ENCODE data around the gene CDH22.

CDH22 gene

GRCh38 chr20:46178891-46179290, 129.4 kb downstream of the CDH22 start:
- peaks cover 2 to 51% (median 14%) of the 10 kb centered on the region in 3 experiments for H3K27me3 ChIP-seq (ENCODE audit: control insufficient read depth in 3 of 3, insufficient read depth in 3 of 3, low read depth in 1 of 3, low read length in 3 of 3)

DNA sequence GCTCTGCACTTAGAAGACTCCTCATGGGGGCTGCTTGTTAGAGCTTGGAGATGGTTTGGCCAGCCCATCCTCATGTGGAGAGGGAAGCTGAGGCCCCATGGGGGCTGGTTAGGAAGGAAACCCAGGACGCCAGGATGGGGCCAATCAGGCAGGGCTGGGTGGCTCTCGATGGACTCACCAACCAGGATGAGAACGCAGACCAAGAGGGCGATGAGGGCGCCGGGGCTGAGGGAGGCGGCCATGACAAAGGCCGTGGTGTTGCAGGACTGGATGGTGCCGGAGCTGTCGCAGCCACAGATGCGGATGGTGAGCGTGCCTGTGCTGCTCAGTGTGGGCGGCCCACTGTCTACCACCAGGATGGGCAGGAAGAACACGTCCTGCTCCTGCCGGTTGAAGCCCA, 130.5 kb downstream of the CDH22 start:
- Histone ChIP-seq H2BK15ac (ENCODE audit: low read length) (peak overlapping the region; percentile 73), H3K9me3 (replicated peaks in 1 of 2; ENCODE audit: control insufficient read depth in 2 of 2, insufficient read depth in 1 of 2, low read depth in 1 of 2, low read length in 2 of 2) (no peaks in the 10 kb centered on the region), H3K9ac (ENCODE audit: low read depth, low read length, poor library complexity) (peak overlapping the region; percentile 2), H3K79me1 (ENCODE audit: low read depth, low read length) (no peaks in the 10 kb centered on the region), H2AFZ (ENCODE audit: low read length) (no peak overlapping the region), H3K27me3 (ENCODE audit: control insufficient read depth in 3 of 3, insufficient read depth in 3 of 3, low read depth in 1 of 3, low read length in 3 of 3) (peaks cover 3 to 62% (median 24%) of the 10 kb centered on the region in 3 experiments), H3K4ac (ENCODE audit: low read length) (no peak overlapping the region), H2AK5ac (ENCODE audit: low read depth, low read length) (peak overlapping the region; percentile 53), H3K18ac (ENCODE audit: low read length) (peak overlapping the region; percentile 44), H3K4me1 (ENCODE audit: control insufficient read depth in 2 of 2, insufficient read depth in 1 of 2, low read depth in 1 of 2, low read length in 2 of 2) (peaks cover 0 to 7% of the 10 kb centered on the region in 2 donors), H3K4me2 (ENCODE audit: insufficient read depth, low read length, poor library complexity, severe bottlenecking) (no peak overlapping the region), H3K36me3 (replicated peaks in 1 of 2; ENCODE audit: control insufficient read depth in 2 of 2, insufficient read depth in 2 of 2, low read length in 2 of 2) (no peaks in the 10 kb centered on the region), H3K27ac (replicated peaks; ENCODE audit: low read length) (no peak overlapping the region), H3K14ac (ENCODE audit: low read length) (peak overlapping the region; percentile 60), H4K8ac (ENCODE audit: low read depth, low read length) (no peak overlapping the region), H3K4me3 (ENCODE audit: low read length in 2 of 2) (peak overlapping the region in 1 of 2 donors; percentile 29), H2BK12ac (ENCODE audit: low read length) (peak overlapping the region; percentile 4), H4K91ac (ENCODE audit: low read depth, low read length, poor library complexity) (no peak overlapping the region), H2BK120ac (ENCODE audit: low read depth, low read length) (no peak overlapping the region), H2BK5ac (ENCODE audit: low read length) (no peak overlapping the region), H3K23ac (ENCODE audit: low read depth, low read length, poor library complexity) (peak overlapping the region; percentile 68)
- DNase-seq (ENCODE audit: low spot score), result no peak
- no CpG with 5 or more reads among the region's 15 CpGs for WGBS, 2 donors (ENCODE audit: extremely low coverage in 2 of 2, insufficient read length in 2 of 2, insufficient replicate concordance in 1 of 2)

More at GRCh38 chr20:46178891-46179290, 129.4 kb downstream of the CDH22 start:
- H3K4me3 ChIP-seq (ENCODE audit: low read length in 2 of 2), result no peak overlapping the region
- H3K4me2 ChIP-seq (ENCODE audit: insufficient read depth, low read length, poor library complexity, severe bottlenecking), result no peak overlapping the region
- no peak overlapping the region for H3K27ac ChIP-seq (replicated peaks; ENCODE audit: low read length)
- no CpG with 5 or more reads among the region's 8 CpGs for WGBS, 2 donors (ENCODE audit: extremely low coverage in 2 of 2, insufficient read length in 2 of 2, insufficient replicate concordance in 1 of 2)
- no peaks in the 10 kb centered on the region for H3K36me3 ChIP-seq (replicated peaks in 1 of 2; ENCODE audit: control insufficient read depth in 2 of 2, insufficient read depth in 2 of 2, low read length in 2 of 2)
- no peak overlapping the region for H3K23ac ChIP-seq (ENCODE audit: low read depth, low read length, poor library complexity)
- no peaks in the 10 kb centered on the region for H3K79me1 ChIP-seq (ENCODE audit: low read depth, low read length)
- no peak overlapping the region for H2BK12ac ChIP-seq (ENCODE audit: low read length)
- H3K4me1 ChIP-seq (ENCODE audit: control insufficient read depth in 2 of 2, insufficient read depth in 1 of 2, low read depth in 1 of 2, low read length in 2 of 2), result peaks cover 0 to 7% of the 10 kb centered on the region in 2 donors
- H2AK5ac ChIP-seq (ENCODE audit: low read depth, low read length), result no peak overlapping the region
- no peaks in the 10 kb centered on the region for H3K9me3 ChIP-seq (replicated peaks in 1 of 2; ENCODE audit: control insufficient read depth in 2 of 2, insufficient read depth in 1 of 2, low read depth in 1 of 2, low read length in 2 of 2)
- no peak overlapping the region for H2BK120ac ChIP-seq (ENCODE audit: low read depth, low read length)
- no peak overlapping the region for H3K14ac ChIP-seq (ENCODE audit: low read length)
- H3K9ac ChIP-seq (ENCODE audit: low read depth, low read length, poor library complexity), result no peak overlapping the region
- H3K4ac ChIP-seq (ENCODE audit: low read length), result no peak overlapping the region
- no peak overlapping the region for H2BK15ac ChIP-seq (ENCODE audit: low read length)
- no peak overlapping the region for H4K91ac ChIP-seq (ENCODE audit: low read depth, low read length, poor library complexity)
- H2AFZ ChIP-seq (ENCODE audit: low read length), result no peak overlapping the region
- H3K18ac ChIP-seq (ENCODE audit: low read length), result no peak overlapping the region
- no peak for DNase-seq (ENCODE audit: low spot score)
- no peak overlapping the region for H4K8ac ChIP-seq (ENCODE audit: low read depth, low read length)
- no peak overlapping the region for H2BK5ac ChIP-seq (ENCODE audit: low read length)

DNA sequence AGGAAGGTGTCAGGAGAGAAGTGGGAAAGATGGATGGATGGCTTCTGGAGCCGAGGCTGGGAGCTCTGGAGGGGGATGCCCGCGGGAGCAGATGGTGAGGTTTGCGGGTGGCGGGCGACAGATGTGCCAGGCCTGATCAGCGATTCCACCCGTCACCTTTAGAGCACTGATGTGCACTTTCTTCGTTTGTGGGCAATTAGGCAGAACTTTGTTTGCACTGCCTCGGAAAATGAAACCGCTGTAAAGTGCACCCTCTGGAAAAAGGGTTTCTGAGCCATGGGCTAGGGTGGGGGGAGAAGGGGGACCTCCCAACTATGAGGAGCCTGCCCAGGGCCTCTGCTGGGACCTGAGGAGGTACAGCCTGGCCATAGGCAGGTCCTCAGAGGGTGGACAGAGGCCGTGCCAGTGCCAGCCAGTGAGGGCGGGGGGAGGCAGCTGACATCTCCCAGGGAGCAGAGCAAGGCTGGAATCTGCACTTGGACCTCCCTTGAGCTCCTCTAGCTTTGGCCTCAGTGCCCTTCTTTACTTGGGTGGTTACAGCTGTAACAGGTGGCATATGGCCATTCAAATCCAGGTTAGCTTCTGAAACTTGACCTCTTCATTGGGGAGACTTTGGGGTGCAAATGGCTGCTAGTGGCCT, 131.4 kb downstream of the CDH22 start:
- WGBS, 2 donors (ENCODE audit: extremely low coverage in 2 of 2, insufficient read length in 2 of 2, insufficient replicate concordance in 1 of 2), result no CpG with 5 or more reads among the region's 13 CpGs

GRCh38 chr20:46175127-46175494, 133.2 kb downstream of the CDH22 start:
- Histone ChIP-seq H3K4me1 (ENCODE audit: control insufficient read depth in 2 of 2, insufficient read depth in 1 of 2, low read depth in 1 of 2, low read length in 2 of 2) (peaks cover 0 to 7% of the 10 kb centered on the region in 2 donors), H2AFZ (ENCODE audit: low read length) (no peak overlapping the region), H3K36me3 (replicated peaks in 1 of 2; ENCODE audit: control insufficient read depth in 2 of 2, insufficient read depth in 2 of 2, low read length in 2 of 2) (no peaks in the 10 kb centered on the region), H3K79me1 (ENCODE audit: low read depth, low read length) (no peaks in the 10 kb centered on the region), H3K27ac (replicated peaks; ENCODE audit: low read length) (no peak overlapping the region), H3K27me3 (ENCODE audit: control insufficient read depth in 3 of 3, insufficient read depth in 3 of 3, low read depth in 1 of 3, low read length in 3 of 3) (peaks cover 3 to 71% (median 29%) of the 10 kb centered on the region in 3 experiments), H2BK120ac (ENCODE audit: low read depth, low read length) (no peak overlapping the region), H3K4me2 (ENCODE audit: insufficient read depth, low read length, poor library complexity, severe bottlenecking) (peak overlapping the region; percentile 34), H2BK12ac (ENCODE audit: low read length) (no peak overlapping the region), H3K9me3 (replicated peaks in 1 of 2; ENCODE audit: control insufficient read depth in 2 of 2, insufficient read depth in 1 of 2, low read depth in 1 of 2, low read length in 2 of 2) (no peaks in the 10 kb centered on the region), H4K8ac (ENCODE audit: low read depth, low read length) (no peak overlapping the region), H3K4ac (ENCODE audit: low read length) (no peak overlapping the region), H4K91ac (ENCODE audit: low read depth, low read length, poor library complexity) (no peak overlapping the region), H2BK5ac (ENCODE audit: low read length) (no peak overlapping the region), H3K14ac (ENCODE audit: low read length) (no peak overlapping the region), H3K18ac (ENCODE audit: low read length) (peak overlapping the region; percentile 6), H3K23ac (ENCODE audit: low read depth, low read length, poor library complexity) (no peak overlapping the region), H2AK5ac (ENCODE audit: low read depth, low read length) (no peak overlapping the region), H2BK15ac (ENCODE audit: low read length) (no peak overlapping the region), H3K9ac (ENCODE audit: low read depth, low read length, poor library complexity) (no peak overlapping the region), H3K4me3 (ENCODE audit: low read length in 2 of 2) (peak overlapping the region in 1 of 2 donors; percentile 68)
- no peak for DNase-seq (ENCODE audit: low spot score)
- no CpG with 5 or more reads among the region's 4 CpGs for WGBS, 2 donors (ENCODE audit: extremely low coverage in 2 of 2, insufficient read length in 2 of 2, insufficient replicate concordance in 1 of 2)

More for the DNA sequence above, 131.4 kb downstream of the CDH22 start:
- H3K79me1 ChIP-seq (ENCODE audit: low read depth, low read length), result no peaks in the 10 kb centered on the region
- no peak overlapping the region for H3K23ac ChIP-seq (ENCODE audit: low read depth, low read length, poor library complexity)
- H2BK12ac ChIP-seq (ENCODE audit: low read length), result no peak overlapping the region
- no peak overlapping the region for H3K9ac ChIP-seq (ENCODE audit: low read depth, low read length, poor library complexity)
- no peak overlapping the region for H3K4me2 ChIP-seq (ENCODE audit: insufficient read depth, low read length, poor library complexity, severe bottlenecking)
- DNase-seq (ENCODE audit: low spot score), result no peak
- H3K4ac ChIP-seq (ENCODE audit: low read length), result no peak overlapping the region
- H2AK5ac ChIP-seq (ENCODE audit: low read depth, low read length), result peak overlapping the region; percentile 5
- no peak overlapping the region for H3K14ac ChIP-seq (ENCODE audit: low read length)
- no peak overlapping the region for H3K4me3 ChIP-seq (ENCODE audit: low read length in 2 of 2)
- peaks cover 3 to 66% (median 29%) of the 10 kb centered on the region in 3 experiments for H3K27me3 ChIP-seq (ENCODE audit: control insufficient read depth in 3 of 3, insufficient read depth in 3 of 3, low read depth in 1 of 3, low read length in 3 of 3)
- no peak overlapping the region for H3K18ac ChIP-seq (ENCODE audit: low read length)
- H4K8ac ChIP-seq (ENCODE audit: low read depth, low read length), result no peak overlapping the region
- no peak overlapping the region for H2BK120ac ChIP-seq (ENCODE audit: low read depth, low read length)
- H2BK15ac ChIP-seq (ENCODE audit: low read length), result no peak overlapping the region
- peaks cover 0 to 7% of the 10 kb centered on the region in 2 donors for H3K4me1 ChIP-seq (ENCODE audit: control insufficient read depth in 2 of 2, insufficient read depth in 1 of 2, low read depth in 1 of 2, low read length in 2 of 2)
- no peak overlapping the region for H2BK5ac ChIP-seq (ENCODE audit: low read length)
- H3K36me3 ChIP-seq (replicated peaks in 1 of 2; ENCODE audit: control insufficient read depth in 2 of 2, insufficient read depth in 2 of 2, low read length in 2 of 2), result no peaks in the 10 kb centered on the region
- H4K91ac ChIP-seq (ENCODE audit: low read depth, low read length, poor library complexity), result no peak overlapping the region
- H2AFZ ChIP-seq (ENCODE audit: low read length), result no peak overlapping the region
- H3K27ac ChIP-seq (replicated peaks; ENCODE audit: low read length), result no peak overlapping the region
- no peaks in the 10 kb centered on the region for H3K9me3 ChIP-seq (replicated peaks in 1 of 2; ENCODE audit: control insufficient read depth in 2 of 2, insufficient read depth in 1 of 2, low read depth in 1 of 2, low read length in 2 of 2)

All from neuronal stem cell (in vitro differentiated cells).